ENCODE data around the gene CCDC24.

- no peak for TF ChIP-seq CTCF (IDR thresholded peaks at IDR 0.05)
- no peak for TF ChIP-seq POLR2A (IDR thresholded peaks at IDR 0.05)
Observed at GRCh38 chr1:43991476-43992231, at the start of gene CCDC24.
